Muscle of leg (tissue), 11 donors: ENCODE measurements around the gene KCNMA1. TPM values are rescaled to one million over a fixed set of nuclear protein-coding genes. Genes with fewer than 3 reads are reported as not detected.

Experiments used
- DNase-seq: peaks from one replicate; pipeline ENCODE4 v3.0.0; 2013
- H3K27ac ChIP-seq: one replicate; pipeline ENCODE4 v1.5.1; 2013; ENCODE audit warnings: mild to moderate bottlenecking, low read length, control low read depth
- H3K27me3 ChIP-seq: one replicate; pipeline ENCODE4 v1.6.1; 2013; ENCODE audit warnings: low read length; ENCODE audit not compliant: control insufficient read depth, insufficient read depth
- H3K36me3 ChIP-seq: one replicate; pipeline ENCODE4 v1.6.1; 2013; ENCODE audit warnings: low read length; ENCODE audit not compliant: control insufficient read depth, insufficient read depth
- H3K4me1 ChIP-seq: one replicate; pipeline ENCODE4 v1.6.1; 2013; ENCODE audit warnings: low read length; ENCODE audit not compliant: control insufficient read depth, insufficient read depth
- H3K4me3 ChIP-seq: one replicate; pipeline ENCODE4 v1.5.1; 2013; ENCODE audit warnings: low read length, control low read depth
- H3K9me3 ChIP-seq: replicated peaks from 2 replicates; pipeline ENCODE4 v1.6.1; 2013; ENCODE audit warnings: low read depth, low read length; ENCODE audit not compliant: control insufficient read depth
- WGBS: methylation state at CpG from one replicate; pipeline ENCODE4 v1.1.5; 2013; ENCODE audit warnings: missing lambda C conversion rate; ENCODE audit not compliant: insufficient coverage; 5-methylcytosine and 5-hydroxymethylcytosine counted together
- polyA plus RNA-seq, 8 donors: library from polyadenylated mRNA; unstranded; fragments of 120-200 nt; gene quantifications; one replicate each; pipeline versions ENCODE4 v1.2.1 to v1.2.3, GENCODE V29; 2013; ENCODE audit warnings: inconsistent platforms in 1 of 8, low replicate concordance in 1 of 8; ENCODE audit not compliant: insufficient read length in 8 of 8, insufficient read depth in 1 of 8
- total RNA-seq: library from RNA; stranded (reverse); fragments of 120-200 nt; gene quantifications from one replicate; pipeline ENCODE4 v1.2.4, GENCODE V29; 2013

Gene KCNMA1
- total and polyA plus RNA-seq, 9 donors: 12.7 to 23.3 (median 18.2) TPM

DNA sequence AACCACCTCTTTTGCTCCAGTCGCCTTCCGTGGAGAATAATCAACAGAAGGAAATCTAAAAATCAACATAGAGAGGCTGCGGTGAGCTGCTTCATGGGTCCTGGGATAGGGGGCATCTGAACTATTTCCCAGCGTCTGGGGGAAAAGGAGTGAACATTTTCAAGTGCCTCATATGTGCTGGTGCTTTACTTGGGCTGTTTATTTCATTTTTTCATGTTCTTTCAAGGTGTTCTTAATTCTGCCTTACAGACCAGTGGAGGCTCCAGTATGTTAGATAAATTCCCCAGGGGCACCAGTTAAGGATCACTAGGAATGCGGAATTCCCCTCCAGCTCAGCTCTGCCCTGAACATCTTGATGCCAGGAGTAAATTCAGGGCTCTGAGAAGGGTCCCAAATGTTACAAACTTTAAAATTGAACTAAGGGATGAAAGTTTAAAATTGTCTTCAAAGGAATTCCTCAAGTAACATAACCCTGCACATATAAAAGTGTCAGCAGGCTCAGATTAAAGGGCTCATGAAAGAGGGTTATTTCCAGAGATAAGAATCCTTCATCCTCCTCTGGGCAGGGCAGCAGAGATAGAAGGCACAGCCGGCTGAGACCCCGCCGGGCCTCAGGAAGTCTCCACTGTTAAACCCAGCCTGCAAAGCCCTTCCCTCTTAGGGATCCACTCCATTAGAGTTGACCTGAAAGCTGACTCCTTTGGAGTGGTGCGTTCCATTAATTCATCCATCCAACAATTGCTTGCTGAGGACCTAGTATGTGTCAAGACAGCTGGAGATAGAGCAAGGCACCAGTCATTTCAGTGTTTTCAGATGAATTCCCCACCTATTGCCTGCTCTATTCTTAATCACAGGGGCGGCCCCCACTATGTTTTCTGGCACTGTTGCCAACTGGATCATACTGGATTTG is 345.8 kb downstream of the KCNMA1 start:
- Histone ChIP-seq H3K4me1 (no peaks in the 10 kb centered on the region), H3K27ac (no peak overlapping the region), H3K9me3 (no peaks in the 10 kb centered on the region), H3K36me3 (no peaks in the 10 kb centered on the region), H3K4me3 (no peak overlapping the region), H3K27me3 (no peaks in the 10 kb centered on the region)
- WGBS: 53% methylated on average over 4 of the region's 10 CpGs
- no peak for DNase-seq

DNA sequence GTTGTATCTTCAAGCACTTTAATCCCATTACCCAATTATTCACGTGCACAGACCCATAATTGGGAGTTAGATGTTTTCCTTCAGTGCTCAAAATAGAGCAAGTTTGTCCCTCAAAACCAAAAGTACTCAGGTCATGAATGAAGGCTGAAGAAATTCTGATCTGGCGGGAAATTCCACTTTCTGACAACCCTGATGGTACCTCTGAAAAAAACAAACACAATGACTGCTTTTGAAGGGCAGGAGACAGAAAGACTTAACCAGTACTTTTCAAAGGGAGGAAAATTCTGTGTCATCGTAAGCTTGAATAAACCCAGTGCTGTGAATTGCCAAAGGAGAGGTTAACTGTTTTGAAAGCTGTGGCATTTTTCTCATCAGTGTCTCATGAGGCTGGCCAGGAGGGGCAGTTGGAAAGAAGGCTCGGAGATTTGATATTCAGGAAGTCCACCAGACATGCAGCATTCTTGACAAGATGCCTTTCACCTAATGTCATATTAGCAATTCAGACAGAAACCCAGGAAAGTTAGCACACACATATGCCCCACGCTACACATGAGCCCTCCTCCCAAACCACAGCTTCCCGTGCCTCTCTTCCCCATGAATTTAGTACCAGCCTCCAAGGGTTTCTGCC is 347.0 kb downstream of the KCNMA1 start:
- Histone ChIP-seq H3K36me3 (no peaks in the 10 kb centered on the region), H3K4me3 (no peak overlapping the region), H3K4me1 (no peaks in the 10 kb centered on the region), H3K27ac (no peak overlapping the region), H3K9me3 (no peaks in the 10 kb centered on the region), H3K27me3 (no peaks in the 10 kb centered on the region)
- WGBS: 25% methylated on average over 3 of the region's 6 CpGs
- DNase-seq: peak; percentile 75

DNA sequence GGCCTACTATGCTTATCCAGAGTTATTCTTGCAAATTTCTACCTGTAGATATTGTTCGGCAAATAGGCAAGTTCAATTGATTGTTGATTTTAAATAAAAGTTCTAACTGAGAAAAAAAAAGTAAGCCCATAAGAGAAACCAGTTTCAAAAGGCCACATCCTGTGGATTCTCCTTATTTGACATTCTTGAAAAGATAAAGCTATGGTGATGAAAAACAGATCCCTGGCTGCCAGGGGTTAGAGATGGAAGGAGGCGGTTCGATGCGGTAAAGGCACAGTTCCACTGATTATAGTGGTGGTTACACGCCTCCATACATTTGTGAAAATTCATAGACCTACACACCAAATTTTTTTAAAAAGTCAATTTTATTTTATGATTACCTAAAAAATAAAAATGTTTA is 347.8 kb downstream of the KCNMA1 start:
- Histone ChIP-seq H3K36me3 (no peaks in the 10 kb centered on the region), H3K9me3 (no peaks in the 10 kb centered on the region), H3K27me3 (no peaks in the 10 kb centered on the region), H3K4me1 (no peaks in the 10 kb centered on the region), H3K4me3 (no peak overlapping the region), H3K27ac (no peak overlapping the region)
- DNase-seq: no peak
- no CpG with 5 or more reads among the region's 5 CpGs for WGBS

DNA sequence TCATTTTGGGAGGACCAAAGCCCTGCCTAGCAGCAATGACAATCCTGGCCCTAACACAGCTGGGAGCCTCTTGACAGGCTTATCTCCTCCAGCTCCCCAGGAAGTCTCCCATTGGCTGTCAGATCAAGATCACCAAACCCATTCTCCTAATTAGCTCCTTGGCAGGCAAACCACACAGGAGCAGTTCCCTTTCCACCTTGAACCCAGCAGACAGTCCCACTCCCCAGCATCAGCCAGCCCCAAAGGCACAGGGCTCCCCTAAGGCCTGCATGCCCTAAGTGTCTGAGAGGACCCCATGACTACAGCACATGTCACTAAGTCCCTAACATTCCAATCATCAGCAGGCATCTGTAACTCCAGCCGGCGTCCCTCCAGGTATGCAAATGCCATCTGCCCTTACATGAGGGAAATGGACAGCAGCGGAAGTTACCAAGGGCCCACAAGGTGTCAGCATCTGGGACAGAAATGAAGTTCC is 348.5 kb downstream of the KCNMA1 start:
- no peak for DNase-seq
- Histone ChIP-seq H3K36me3 (no peaks in the 10 kb centered on the region), H3K27me3 (no peaks in the 10 kb centered on the region), H3K4me3 (no peak overlapping the region), H3K4me1 (no peaks in the 10 kb centered on the region), H3K27ac (no peak overlapping the region), H3K9me3 (no peaks in the 10 kb centered on the region)
- 84% methylated on average over 3 of the region's 3 CpGs for WGBS

DNA sequence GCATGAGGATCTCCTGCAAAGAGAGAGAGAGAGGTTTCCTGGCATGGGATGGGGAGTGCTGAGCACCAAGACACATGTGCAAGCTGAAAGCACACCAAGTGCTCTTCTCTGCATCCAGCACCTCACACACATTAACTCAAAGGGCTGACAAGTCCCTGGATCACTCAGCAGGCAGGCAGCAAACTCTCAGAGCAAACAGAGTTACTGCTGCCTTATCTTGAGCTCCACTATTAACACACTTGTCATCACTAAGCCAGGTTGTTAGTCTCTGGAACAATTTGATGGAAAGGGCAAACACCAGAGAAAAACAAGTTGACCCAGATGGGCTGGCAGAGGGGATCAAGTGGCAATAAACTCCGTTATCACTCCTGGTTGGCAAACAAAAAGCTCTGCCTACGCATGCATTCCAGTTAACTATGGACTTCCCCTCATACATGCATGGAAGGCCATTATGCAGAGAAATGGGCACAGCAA is 349.9 kb downstream of the KCNMA1 start:
- no CpG with 5 or more reads among the region's 2 CpGs for WGBS
- Histone ChIP-seq H3K9me3 (no peaks in the 10 kb centered on the region), H3K36me3 (no peaks in the 10 kb centered on the region), H3K27ac (no peak overlapping the region), H3K4me3 (no peak overlapping the region), H3K4me1 (no peaks in the 10 kb centered on the region), H3K27me3 (peaks cover under 1% of the 10 kb centered on the region)
- peak; percentile 70 for DNase-seq

DNA sequence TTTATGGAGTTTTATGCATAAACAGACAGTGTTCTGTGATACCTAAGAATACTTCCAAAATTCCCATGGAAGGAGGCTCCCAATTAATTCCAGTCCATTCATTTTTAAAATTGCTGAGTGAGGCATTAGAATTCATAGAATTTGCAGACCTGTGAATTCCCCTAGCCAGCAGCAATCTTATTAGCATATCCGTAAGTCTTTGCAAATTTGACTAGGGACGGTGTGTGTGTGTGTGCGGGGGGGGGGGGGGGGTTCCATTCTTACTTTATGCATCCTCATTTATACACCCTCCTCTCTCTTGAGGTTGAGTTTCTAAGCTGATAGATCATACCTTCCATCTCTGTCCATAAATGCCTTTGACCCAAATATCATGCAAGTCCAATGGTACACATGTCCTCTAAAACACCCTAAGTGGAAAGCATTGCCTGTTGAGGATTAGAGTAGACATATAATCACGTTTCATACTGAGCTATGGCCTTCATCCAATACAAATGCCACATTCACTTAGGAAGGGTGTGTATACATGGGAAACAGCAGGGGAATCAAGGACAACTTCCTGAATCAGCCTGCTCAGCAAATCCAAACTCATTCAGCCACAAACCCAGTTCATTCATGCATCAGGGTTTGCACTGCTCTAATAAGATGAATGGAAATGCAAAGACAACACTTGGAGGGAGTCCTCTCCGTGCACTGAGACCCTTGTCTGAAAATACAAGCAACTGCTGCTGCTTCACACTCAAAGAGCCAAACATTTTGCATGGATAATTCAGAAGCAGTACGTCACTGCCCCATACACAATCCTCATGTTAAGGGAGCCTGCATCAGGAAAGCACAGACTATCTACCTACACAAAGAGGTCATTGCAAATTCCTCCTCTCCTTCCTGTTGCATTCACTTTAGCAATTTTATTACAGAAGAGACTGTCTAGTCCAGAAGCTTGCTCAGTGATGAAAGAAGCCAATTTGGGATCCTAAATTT is 350.8 kb downstream of the KCNMA1 start:
- H3K27ac ChIP-seq: no peak overlapping the region
- DNase-seq: no peak
- H3K4me1 ChIP-seq: no peaks in the 10 kb centered on the region
- H3K9me3 ChIP-seq: no peaks in the 10 kb centered on the region
- no peaks in the 10 kb centered on the region for H3K36me3 ChIP-seq
- H3K27me3 ChIP-seq: peaks cover 3% of the 10 kb centered on the region
- no peak overlapping the region for H3K4me3 ChIP-seq
- 43% methylated on average over 2 of the region's 6 CpGs for WGBS

DNA sequence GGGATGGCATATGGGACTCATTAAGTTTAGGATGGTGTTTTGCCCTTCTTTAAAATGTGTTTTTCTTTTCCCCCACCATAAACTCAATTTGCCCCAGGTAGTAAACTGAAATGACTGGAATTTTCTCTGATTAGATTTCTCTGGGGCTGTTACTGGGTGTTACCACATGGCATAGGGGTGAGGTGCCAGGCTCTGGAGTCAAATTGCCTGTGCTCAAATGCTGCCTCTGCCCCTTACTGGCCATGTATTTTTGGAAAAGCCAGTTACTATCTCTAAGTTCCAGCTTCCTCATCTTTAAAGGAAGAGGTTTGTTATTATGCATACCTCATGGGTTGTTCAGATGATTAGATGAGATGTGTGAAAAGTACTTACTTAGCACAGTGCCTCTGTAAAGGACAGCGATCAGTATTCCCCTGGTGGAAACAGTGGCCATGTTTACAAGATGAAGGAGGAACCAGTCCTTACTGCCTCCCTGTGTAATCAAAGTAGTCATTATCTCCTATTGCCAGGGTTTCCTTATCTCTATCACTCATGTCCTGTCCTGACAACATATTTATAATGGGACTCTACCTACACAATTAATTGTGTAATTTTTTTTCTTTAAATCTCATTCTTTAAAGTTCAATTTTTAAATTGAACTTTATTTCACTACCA is 352.0 kb downstream of the KCNMA1 start:
- peaks cover 3% of the 10 kb centered on the region for H3K27me3 ChIP-seq
- no peak for DNase-seq
- no peak overlapping the region for H3K27ac ChIP-seq
- no peaks in the 10 kb centered on the region for H3K4me1 ChIP-seq
- no peak overlapping the region for H3K4me3 ChIP-seq
- WGBS: no CpG with 5 or more reads among the region's 1 CpG
- H3K36me3 ChIP-seq: no peaks in the 10 kb centered on the region
- no peaks in the 10 kb centered on the region for H3K9me3 ChIP-seq

DNA sequence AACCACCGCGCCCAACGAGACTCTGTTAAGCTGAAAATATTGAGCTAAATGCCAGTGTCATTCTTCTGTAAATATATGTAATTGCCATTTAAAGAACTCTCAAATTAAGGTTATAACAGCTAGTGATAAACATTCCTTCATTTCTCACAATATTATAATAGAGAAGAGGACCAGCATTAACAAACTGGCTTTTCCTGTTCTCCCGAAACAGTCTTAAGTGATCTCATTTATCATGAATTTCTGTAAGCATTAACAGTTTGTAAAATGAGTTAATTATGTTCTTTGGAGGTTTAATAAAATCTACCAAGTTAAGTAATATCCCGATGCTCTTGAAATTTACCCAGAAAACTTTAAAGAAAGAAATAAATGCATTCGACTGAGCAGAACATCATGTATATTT is 352.8 kb downstream of the KCNMA1 start:
- Histone ChIP-seq H3K36me3 (no peaks in the 10 kb centered on the region), H3K27me3 (peaks cover 3% of the 10 kb centered on the region), H3K4me3 (no peak overlapping the region), H3K27ac (no peak overlapping the region), H3K4me1 (no peaks in the 10 kb centered on the region), H3K9me3 (no peaks in the 10 kb centered on the region)
- no peak for DNase-seq
- WGBS: no CpG with 5 or more reads among the region's 6 CpGs

DNA sequence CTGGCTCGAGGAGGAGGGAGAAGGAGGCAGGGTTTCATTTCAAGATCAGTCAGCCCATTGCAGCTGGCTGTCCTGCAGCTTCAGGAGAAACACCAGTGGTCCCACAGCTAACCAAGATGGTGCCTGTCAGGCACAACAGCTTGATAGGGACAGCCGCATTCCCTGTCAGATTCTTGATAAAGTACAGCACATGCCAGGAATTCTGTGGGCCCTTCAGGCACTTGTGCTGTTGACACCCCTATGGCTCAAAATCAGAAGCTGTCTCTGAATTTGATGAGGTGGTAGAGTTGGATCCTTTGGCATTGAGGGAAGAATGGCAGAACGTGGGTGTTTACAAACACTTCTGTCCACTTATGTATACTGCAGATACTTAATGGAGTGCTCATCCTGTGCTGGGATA is 354.3 kb downstream of the KCNMA1 start:
- no peak for DNase-seq
- Histone ChIP-seq H3K4me1 (no peaks in the 10 kb centered on the region), H3K27me3 (peaks cover 3% of the 10 kb centered on the region), H3K4me3 (no peak overlapping the region), H3K36me3 (no peaks in the 10 kb centered on the region), H3K9me3 (no peaks in the 10 kb centered on the region), H3K27ac (no peak overlapping the region)
- 50% methylated on average over 1 of the region's 3 CpGs for WGBS
